H1 (cell line): Measurements from ENCODE around the gene TSHR. TPM values are rescaled to one million over a fixed set of nuclear protein-coding genes. Genes with fewer than 3 reads are reported as not detected.

ENCODE experiments used
- CTCF ChIA-PET: fragments of 300-600 bp; sonication (Branson Sonifier 250); formaldehyde crosslinking; loops from one replicate; lab custom pipeline; 2021; ENCODE audit not compliant: partially characterized antibody; lab: Charles Lee
- POLR2A ChIA-PET: fragments of 300-600 bp; sonication (Branson Sonifier 250); formaldehyde crosslinking; loops from one replicate; lab custom pipeline; 2021; ENCODE audit warnings: inconsistent platforms; ENCODE audit not compliant: partially characterized antibody; lab: Charles Lee
- DNase-seq, 2 experiments: peaks; one replicate each; pipeline versions ENCODE4 v3.0.0 to v3.0.0-alpha.2; 2010 to 2022; ENCODE audit warnings: low spot score in 2 of 2, low read depth in 1 of 2, mixed read lengths in 1 of 2
- FAIRE-seq: peaks from 2 replicates; lab custom pipeline; 2011; peaks lifted over from hg19 to GRCh38; lab: Jason Lieb, UNC
- H2AFZ ChIP-seq: 2 replicates; pipeline ENCODE4 v1.8.1; 2012; ENCODE audit warnings: low read length, inconsistent platforms
- H2AK5ac ChIP-seq: 2 replicates; pipeline ENCODE4 v1.6.1; 2013; ENCODE audit warnings: low read depth, low read length
- H2BK120ac ChIP-seq: replicated peaks from 2 replicates; pipeline ENCODE3; 2013; ENCODE audit warnings: low read depth, low read length, inconsistent platforms
- H2BK12ac ChIP-seq: 2 replicates; pipeline ENCODE4 v1.6.1; 2013; ENCODE audit warnings: low read depth, low read length
- H2BK15ac ChIP-seq: 2 replicates; pipeline ENCODE4 v1.6.1; 2013; ENCODE audit warnings: low read length
- H2BK20ac ChIP-seq: 2 replicates; pipeline ENCODE4 v1.6.1; 2013; ENCODE audit warnings: low read length
- H2BK5ac ChIP-seq: 2 replicates; pipeline ENCODE4 v1.6.1; 2013; ENCODE audit warnings: low read depth, low read length
- H3K14ac ChIP-seq: 2 replicates; pipeline ENCODE4 v1.6.1; 2013; ENCODE audit warnings: inconsistent platforms; ENCODE audit not compliant: insufficient read length
- H3K18ac ChIP-seq: 2 replicates; pipeline ENCODE4 v1.6.1; 2013; ENCODE audit warnings: low read length; ENCODE audit errors: extremely low read depth
- H3K23ac ChIP-seq: 2 replicates; pipeline ENCODE4 v1.6.1; 2013; ENCODE audit warnings: inconsistent platforms; ENCODE audit not compliant: insufficient read length
- H3K23me2 ChIP-seq: 2 replicates; pipeline ENCODE4 v1.6.1; 2013; ENCODE audit warnings: low read depth, low read length
- H3K27ac ChIP-seq: 2 replicates; pipeline ENCODE4 v1.6.1; 2011; ENCODE audit warnings: low read depth, low read length, inconsistent platforms
- H3K27me3 ChIP-seq, 4 experiments: replicated peaks in 1 of 4; 1 replicate in 1 of 4; 2 replicates in 3 of 4; pipeline versions ENCODE4 v1.6.1 to v1.8.1; 2011 to 2013; ENCODE audit warnings: low read length in 3 of 4, mild to moderate bottlenecking in 3 of 4, inconsistent platforms in 2 of 4, mixed read lengths in 2 of 4, moderate library complexity in 1 of 4; ENCODE audit not compliant: control insufficient read depth in 3 of 4, insufficient read depth in 3 of 4; ENCODE audit errors: extremely low read depth in 1 of 4
- H3K36me3 ChIP-seq, 4 experiments: 2 replicates each; pipeline versions ENCODE4 v1.6.1 to v1.8.1; 2011 to 2013; ENCODE audit warnings: mild to moderate bottlenecking in 4 of 4, low read length in 3 of 4, moderate library complexity in 2 of 4, control low read depth in 1 of 4, inconsistent platforms in 1 of 4; ENCODE audit not compliant: insufficient read depth in 4 of 4, control insufficient read depth in 2 of 4
- H3K4ac ChIP-seq: replicated peaks from 2 replicates; pipeline ENCODE3; 2013; ENCODE audit warnings: low read length, low read depth, mixed read lengths, inconsistent platforms; ENCODE audit not compliant: insufficient read length
- H3K4me1 ChIP-seq, 4 experiments: replicated peaks in 1 of 4; 1 replicate in 1 of 4; 2 replicates in 3 of 4; pipeline versions ENCODE4 v1.6.1 to v1.8.1; 2011 to 2013; ENCODE audit warnings: low read length in 3 of 4, inconsistent platforms in 2 of 4, mixed read lengths in 1 of 4; ENCODE audit not compliant: insufficient read depth in 4 of 4, control insufficient read depth in 3 of 4
- H3K4me2 ChIP-seq, 2 experiments: 2 replicates each; pipeline versions ENCODE4 v1.6.1 to v1.8.1; 2011 to 2013; ENCODE audit warnings: low read depth in 2 of 2, low read length in 2 of 2, control low read depth in 1 of 2, inconsistent platforms in 1 of 2, mild to moderate bottlenecking in 1 of 2; ENCODE audit not compliant: insufficient read depth in 1 of 2
- H3K4me3 ChIP-seq, 4 experiments: fragments of 200-600, 300-600 bp in 1 of 4; sonication (generic), shearing (Covaris generic), sonication (Bioruptor Twin) in 1 of 4; 2 replicates each; pipeline versions ENCODE4 v1.5.1 to v1.8.1; 2011 to 2016; ENCODE audit warnings: low read length in 4 of 4, low read depth in 3 of 4, control low read depth in 2 of 4, inconsistent platforms in 2 of 4, mild to moderate bottlenecking in 2 of 4, mixed read lengths in 1 of 4, moderate library complexity in 1 of 4; ENCODE audit not compliant: insufficient read depth in 2 of 4; ENCODE audit errors: extremely low read depth in 1 of 4
- H3K56ac ChIP-seq: replicated peaks from 2 replicates; pipeline ENCODE3; 2013; ENCODE audit warnings: low read depth, mild to moderate bottlenecking, mixed read lengths, low read length, inconsistent platforms; ENCODE audit not compliant: insufficient read length
- H3K79me1 ChIP-seq: 2 replicates; pipeline ENCODE4 v1.6.1; 2013; ENCODE audit warnings: low read depth, low read length, control low read depth
- H3K79me2 ChIP-seq, 2 experiments: 2 replicates each; pipeline versions ENCODE4 v1.6.1 to v1.8.1; 2012 to 2013; ENCODE audit warnings: low read length in 2 of 2, mild to moderate bottlenecking in 2 of 2, inconsistent platforms in 1 of 2; ENCODE audit not compliant: insufficient read depth in 2 of 2, control insufficient read depth in 1 of 2
- H3K9ac ChIP-seq, 4 experiments: replicated peaks in 1 of 4; 1 replicate in 1 of 4; 2 replicates in 3 of 4; pipeline versions ENCODE4 v1.6.1 to v1.8.1; 2011 to 2013; ENCODE audit warnings: low read depth in 3 of 4, low read length in 3 of 4, control low read depth in 2 of 4, mild to moderate bottlenecking in 2 of 4, moderate library complexity in 2 of 4, inconsistent platforms in 1 of 4; ENCODE audit errors: extremely low read depth in 1 of 4
- H3K9me3 ChIP-seq, 2 experiments: 2 replicates each; pipeline versions ENCODE4 v1.6.1 to v1.8.1; 2012 to 2013; ENCODE audit warnings: mild to moderate bottlenecking in 2 of 2, moderate library complexity in 2 of 2, control low read depth in 1 of 2, inconsistent platforms in 1 of 2, low read depth in 1 of 2, low read length in 1 of 2, mixed read lengths in 1 of 2; ENCODE audit not compliant: insufficient read depth in 2 of 2
- H4K20me1 ChIP-seq, 2 experiments: replicated peaks in 1 of 2; 2 replicates each; pipeline versions ENCODE3 to v1.8.1; 2011 to 2013; ENCODE audit warnings: inconsistent platforms in 2 of 2, low read length in 2 of 2, mild to moderate bottlenecking in 1 of 2; ENCODE audit not compliant: insufficient read depth in 2 of 2, control insufficient read depth in 1 of 2
- H4K5ac ChIP-seq: 2 replicates; pipeline ENCODE4 v1.6.1; 2013; ENCODE audit warnings: low read length, low read depth, mixed read lengths, inconsistent platforms; ENCODE audit not compliant: insufficient read length
- H4K8ac ChIP-seq: 2 replicates; pipeline ENCODE4 v1.8.0; 2013; ENCODE audit warnings: mild to moderate bottlenecking, moderate library complexity, low read length, inconsistent platforms; ENCODE audit not compliant: insufficient read depth; ENCODE audit errors: extremely low read depth
- H4K91ac ChIP-seq: replicated peaks from 2 replicates; pipeline ENCODE3; 2013; ENCODE audit warnings: low read length, mixed read lengths, inconsistent platforms; ENCODE audit not compliant: insufficient read length
- CBX8 ChIP-seq: fragments of 300-800, 300-1000 bp; sonication (generic); IDR thresholded peaks from 2 replicates; pipeline ENCODE4 v1.7.1; 2016; ENCODE audit warnings: low read depth, low read length, borderline replicate concordance
- HDAC2 ChIP-seq, 2 experiments: fragments of 300-600 bp in 1 of 2; sonication (generic) in 1 of 2; IDR thresholded peaks; 2 replicates each; pipeline ENCODE4 v1.6.1; 2011 to 2012; ENCODE audit warnings: low read depth in 2 of 2, low read length in 2 of 2, mild to moderate bottlenecking in 2 of 2, moderate library complexity in 2 of 2, borderline replicate concordance in 1 of 2, inconsistent platforms in 1 of 2
- KDM4A ChIP-seq: IDR thresholded peaks from one replicate; pipeline ENCODE4 v1.7.1; 2012; ENCODE audit warnings: low read depth, mild to moderate bottlenecking, moderate library complexity, low read length, inconsistent platforms; ENCODE audit not compliant: severe bottlenecking
- NANOG ChIP-seq: IDR thresholded peaks from 2 replicates; pipeline ENCODE4 v1.6.1; 2011; ENCODE audit warnings: low read length, low read depth, mild to moderate bottlenecking, inconsistent platforms; ENCODE audit not compliant: insufficient read depth, poor library complexity, severe bottlenecking
- NRF1 ChIP-seq: IDR thresholded peaks from 2 replicates; pipeline ENCODE4 v1.6.1; 2011; ENCODE audit warnings: mild to moderate bottlenecking, low read depth, low read length, improper control_type of control experiment
- SIX5 ChIP-seq: IDR thresholded peaks from 2 replicates; pipeline ENCODE4 v1.6.1; 2011; ENCODE audit warnings: mild to moderate bottlenecking, low read depth, low read length
- YY1 ChIP-seq: IDR thresholded peaks from 2 replicates; pipeline ENCODE4 v1.6.1; 2011; ENCODE audit warnings: low read depth, mild to moderate bottlenecking, low read length
- WGBS, 2 experiments: shearing (Covaris generic) in 1 of 2; methylation state at CpG; one replicate each; pipeline versions ENCODE4 v1.1.6 to v1.1.7; 2013 to 2015; ENCODE audit warnings: low lambda C conversion rate in 2 of 2, mixed read lengths in 2 of 2, inconsistent platforms in 1 of 2, low coverage in 1 of 2, missing lambda C conversion rate in 1 of 2; ENCODE audit not compliant: insufficient replicate concordance in 2 of 2, insufficient coverage in 1 of 2, insufficient read length in 1 of 2; ENCODE audit errors: extremely low coverage in 1 of 2, missing lambda C conversion rate in 1 of 2; 5-methylcytosine and 5-hydroxymethylcytosine counted together
- polyA plus RNA-seq, 7 experiments: library from polyadenylated mRNA; depleted of rRNA in 3 of 7; stranded (reverse) in 5 of 7; unstranded in 2 of 7; fragments of >200 nt in 5 of 7; fragments of 200-250 nt in 2 of 7; gene quantifications; 1 replicate in 5 of 7; 2 replicates in 1 of 7; 4 replicates in 1 of 7; pipeline versions ENCODE4 v1.2.1 to v1.2.3, GENCODE V29; 2011 to 2013; ENCODE audit warnings: missing spikeins in 2 of 7, mixed read lengths in 2 of 7
- total RNA-seq: library from RNA; stranded (reverse); fragmentation: NEBNext Ultra II Directional; extraction: Animal tissue kit (Norgen Biotek cat#: 25700); gene quantifications from 2 replicates; pipeline ENCODE4 v1.2.1, GENCODE V29; 2021

The TSHR gene
- total and polyA plus RNA-seq, 2 of the 8 experiments (the other 6 are each of a cell fraction or from before 2014, with no cell fraction given): 0.27 TPM; not detected in 1

- H3K18ac ChIP-seq: no peak overlapping the region
- H2BK15ac ChIP-seq: no peak overlapping the region
- TF ChIP-seq CBX8 (no peak), KDM4A (no peak), HDAC2 (IDR thresholded peaks at IDR 0.05; ENCODE audit: borderline replicate concordance in 1 of 2, low read depth in 2 of 2, low read length in 2 of 2) (no peak), NANOG (no peak), NRF1 (no peak), SIX5 (no peak), YY1 (no peak)
- TF ChIP-seq, all 59 proteins: peak for 0
- FAIRE-seq (no peak), DNase-seq (no peak)
- H3K23ac ChIP-seq: no peak overlapping the region
- no peak overlapping the region for H2BK120ac ChIP-seq
- H3K9ac ChIP-seq: no peak overlapping the region
- no peak overlapping the region for H3K14ac ChIP-seq
- H3K4me2 ChIP-seq: no peak overlapping the region
- H3K27ac ChIP-seq: no peak overlapping the region
- no peaks in the 10 kb centered on the region for H3K23me2 ChIP-seq
- H3K4ac ChIP-seq: no peak overlapping the region
- H3K79me2 ChIP-seq: no peaks in the 10 kb centered on the region
- H3K36me3 ChIP-seq: no peaks in the 10 kb centered on the region
- H3K56ac ChIP-seq: no peak overlapping the region
- H4K91ac ChIP-seq: no peak overlapping the region
- no peaks in the 10 kb centered on the region for H3K9me3 ChIP-seq
- no peak overlapping the region for H2AK5ac ChIP-seq
- POLR2A ChIA-PET: no interaction called here
- no peaks in the 10 kb centered on the region for H3K79me1 ChIP-seq
- H3K4me1 ChIP-seq: no peaks in the 10 kb centered on the region
- H4K8ac ChIP-seq: no peak overlapping the region
- H3K27me3 ChIP-seq: no peaks in the 10 kb centered on the region
- no peak overlapping the region for H2BK12ac ChIP-seq
- WGBS, 2 experiments: 91% methylated on average over 2 of the region's 2 CpGs; no CpG with 5 or more reads in 1 of the 2 experiments
- no peak overlapping the region for H2BK5ac ChIP-seq
- no peaks in the 10 kb centered on the region for H4K20me1 ChIP-seq
- CTCF ChIA-PET: interaction anchor here (2.4 kb wide), 1 partner anchor 13 kb away, joined by 9 read pairs; no protein-coding TSS in a partner anchor
- H3K4me3 ChIP-seq: no peak overlapping the region
- no peak overlapping the region for H4K5ac ChIP-seq
- H2AFZ ChIP-seq: no peak overlapping the region
- no peak overlapping the region for H2BK20ac ChIP-seq
Measured at GRCh38 chr14:81009346-81009745, 53.9 kb downstream of the TSHR start.
